ENCODE measurements around the gene KIRREL3.

KIRREL3 gene

GRCh38 chr11:126502982-126503381 is 497.6 kb downstream of the KIRREL3 start:
- H3K36me3 ChIP-seq (replicated peaks in 1 of 2; ENCODE audit: control insufficient read depth in 2 of 2, insufficient read depth in 2 of 2, low read length in 2 of 2): no peaks in the 10 kb centered on the region
- H3K27me3 ChIP-seq (ENCODE audit: control insufficient read depth in 3 of 3, insufficient read depth in 3 of 3, low read depth in 1 of 3, low read length in 3 of 3): peaks cover 0 to 21% (median 0%) of the 10 kb centered on the region in 3 experiments
- H3K79me1 ChIP-seq (ENCODE audit: low read depth, low read length): no peaks in the 10 kb centered on the region
- H3K23ac ChIP-seq (ENCODE audit: low read depth, low read length, poor library complexity): no peak overlapping the region
- no peak overlapping the region for H2AFZ ChIP-seq (ENCODE audit: low read length)
- H4K8ac ChIP-seq (ENCODE audit: low read depth, low read length): no peak overlapping the region
- no peak overlapping the region for H2BK5ac ChIP-seq (ENCODE audit: low read length)
- H3K27ac ChIP-seq (replicated peaks; ENCODE audit: low read length): no peak overlapping the region
- no peak overlapping the region for H3K4me3 ChIP-seq (ENCODE audit: low read length in 2 of 2)
- no peak overlapping the region for H3K4ac ChIP-seq (ENCODE audit: low read length)
- no peak overlapping the region for H2AK5ac ChIP-seq (ENCODE audit: low read depth, low read length)
- no peak overlapping the region for H2BK15ac ChIP-seq (ENCODE audit: low read length)
- no peak overlapping the region for H3K4me2 ChIP-seq (ENCODE audit: insufficient read depth, low read length, poor library complexity, severe bottlenecking)
- WGBS, 2 donors (ENCODE audit: extremely low coverage in 2 of 2, insufficient read length in 2 of 2, insufficient replicate concordance in 1 of 2): no CpG with 5 or more reads among the region's 5 CpGs
- no peak overlapping the region for H3K9ac ChIP-seq (ENCODE audit: low read depth, low read length, poor library complexity)
- no peak overlapping the region for H3K14ac ChIP-seq (ENCODE audit: low read length)
- DNase-seq (ENCODE audit: low spot score): no peak
- H2BK120ac ChIP-seq (ENCODE audit: low read depth, low read length): no peak overlapping the region
- H3K18ac ChIP-seq (ENCODE audit: low read length): no peak overlapping the region
- no peak overlapping the region for H4K91ac ChIP-seq (ENCODE audit: low read depth, low read length, poor library complexity)
- H3K4me1 ChIP-seq (ENCODE audit: control insufficient read depth in 2 of 2, insufficient read depth in 1 of 2, low read depth in 1 of 2, low read length in 2 of 2): peaks cover 0 to 8% of the 10 kb centered on the region in 2 donors
- no peak overlapping the region for H2BK12ac ChIP-seq (ENCODE audit: low read length)
- H3K9me3 ChIP-seq (replicated peaks in 1 of 2; ENCODE audit: control insufficient read depth in 2 of 2, insufficient read depth in 1 of 2, low read depth in 1 of 2, low read length in 2 of 2): no peaks in the 10 kb centered on the region

- peaks cover 0 to 21% (median 0%) of the 10 kb centered on the region in 3 experiments for H3K27me3 ChIP-seq (ENCODE audit: control insufficient read depth in 3 of 3, insufficient read depth in 3 of 3, low read depth in 1 of 3, low read length in 3 of 3)
- no CpG with 5 or more reads among the region's 2 CpGs for WGBS, 2 donors (ENCODE audit: extremely low coverage in 2 of 2, insufficient read length in 2 of 2, insufficient replicate concordance in 1 of 2)
- no peak overlapping the region for H2BK12ac ChIP-seq (ENCODE audit: low read length)
- H3K9ac ChIP-seq (ENCODE audit: low read depth, low read length, poor library complexity): no peak overlapping the region
- no peaks in the 10 kb centered on the region for H3K9me3 ChIP-seq (replicated peaks in 1 of 2; ENCODE audit: control insufficient read depth in 2 of 2, insufficient read depth in 1 of 2, low read depth in 1 of 2, low read length in 2 of 2)
- H3K18ac ChIP-seq (ENCODE audit: low read length): no peak overlapping the region
- no peaks in the 10 kb centered on the region for H3K79me1 ChIP-seq (ENCODE audit: low read depth, low read length)
- no peak overlapping the region for H2BK15ac ChIP-seq (ENCODE audit: low read length)
- no peak overlapping the region for H3K27ac ChIP-seq (replicated peaks; ENCODE audit: low read length)
- no peaks in the 10 kb centered on the region for H3K36me3 ChIP-seq (replicated peaks in 1 of 2; ENCODE audit: control insufficient read depth in 2 of 2, insufficient read depth in 2 of 2, low read length in 2 of 2)
- H4K8ac ChIP-seq (ENCODE audit: low read depth, low read length): no peak overlapping the region
- no peak overlapping the region for H3K23ac ChIP-seq (ENCODE audit: low read depth, low read length, poor library complexity)
- no peak overlapping the region for H3K4me2 ChIP-seq (ENCODE audit: insufficient read depth, low read length, poor library complexity, severe bottlenecking)
- no peak overlapping the region for H2BK120ac ChIP-seq (ENCODE audit: low read depth, low read length)
- no peak overlapping the region for H4K91ac ChIP-seq (ENCODE audit: low read depth, low read length, poor library complexity)
- no peak overlapping the region for H3K14ac ChIP-seq (ENCODE audit: low read length)
- DNase-seq (ENCODE audit: low spot score): no peak
- peak overlapping the region in 1 of 2 donors; percentile 34 for H3K4me3 ChIP-seq (ENCODE audit: low read length in 2 of 2)
- H3K4me1 ChIP-seq (ENCODE audit: control insufficient read depth in 2 of 2, insufficient read depth in 1 of 2, low read depth in 1 of 2, low read length in 2 of 2): peaks cover 0 to 9% of the 10 kb centered on the region in 2 donors
- no peak overlapping the region for H2BK5ac ChIP-seq (ENCODE audit: low read length)
- peak overlapping the region; percentile 8 for H2AK5ac ChIP-seq (ENCODE audit: low read depth, low read length)
- no peak overlapping the region for H3K4ac ChIP-seq (ENCODE audit: low read length)
- no peak overlapping the region for H2AFZ ChIP-seq (ENCODE audit: low read length)
These were observed 498.4 kb downstream of the KIRREL3 start for GRCh38 chr11:126502159-126502558.

GRCh38 chr11:126501641-126502040 is 498.9 kb downstream of the KIRREL3 start:
- no peak overlapping the region for H3K18ac ChIP-seq (ENCODE audit: low read length)
- no peak overlapping the region for H3K4me3 ChIP-seq (ENCODE audit: low read length in 2 of 2)
- H2BK15ac ChIP-seq (ENCODE audit: low read length): no peak overlapping the region
- no peak overlapping the region for H2BK12ac ChIP-seq (ENCODE audit: low read length)
- H3K79me1 ChIP-seq (ENCODE audit: low read depth, low read length): no peaks in the 10 kb centered on the region
- H2BK5ac ChIP-seq (ENCODE audit: low read length): no peak overlapping the region
- H3K14ac ChIP-seq (ENCODE audit: low read length): no peak overlapping the region
- H3K9me3 ChIP-seq (replicated peaks in 1 of 2; ENCODE audit: control insufficient read depth in 2 of 2, insufficient read depth in 1 of 2, low read depth in 1 of 2, low read length in 2 of 2): no peaks in the 10 kb centered on the region
- no peak overlapping the region for H3K27ac ChIP-seq (replicated peaks; ENCODE audit: low read length)
- H3K27me3 ChIP-seq (ENCODE audit: control insufficient read depth in 3 of 3, insufficient read depth in 3 of 3, low read depth in 1 of 3, low read length in 3 of 3): peaks cover 0 to 21% (median 0%) of the 10 kb centered on the region in 3 experiments
- no peak overlapping the region for H3K23ac ChIP-seq (ENCODE audit: low read depth, low read length, poor library complexity)
- no peaks in the 10 kb centered on the region for H3K36me3 ChIP-seq (replicated peaks in 1 of 2; ENCODE audit: control insufficient read depth in 2 of 2, insufficient read depth in 2 of 2, low read length in 2 of 2)
- no peak overlapping the region for H2AFZ ChIP-seq (ENCODE audit: low read length)
- no peak overlapping the region for H2BK120ac ChIP-seq (ENCODE audit: low read depth, low read length)
- no peak overlapping the region for H4K91ac ChIP-seq (ENCODE audit: low read depth, low read length, poor library complexity)
- no CpG with 5 or more reads among the region's 6 CpGs for WGBS, 2 donors (ENCODE audit: extremely low coverage in 2 of 2, insufficient read length in 2 of 2, insufficient replicate concordance in 1 of 2)
- no peak for DNase-seq (ENCODE audit: low spot score)
- H3K4ac ChIP-seq (ENCODE audit: low read length): no peak overlapping the region
- H3K9ac ChIP-seq (ENCODE audit: low read depth, low read length, poor library complexity): no peak overlapping the region
- H3K4me2 ChIP-seq (ENCODE audit: insufficient read depth, low read length, poor library complexity, severe bottlenecking): no peak overlapping the region
- H4K8ac ChIP-seq (ENCODE audit: low read depth, low read length): no peak overlapping the region
- H2AK5ac ChIP-seq (ENCODE audit: low read depth, low read length): peak overlapping the region; percentile 8
- H3K4me1 ChIP-seq (ENCODE audit: control insufficient read depth in 2 of 2, insufficient read depth in 1 of 2, low read depth in 1 of 2, low read length in 2 of 2): peaks cover 0 to 9% of the 10 kb centered on the region in 2 donors

GRCh38 chr11:126500981-126501380 is 499.6 kb downstream of the KIRREL3 start:
- H3K23ac ChIP-seq (ENCODE audit: low read depth, low read length, poor library complexity): no peak overlapping the region
- no peak overlapping the region for H4K91ac ChIP-seq (ENCODE audit: low read depth, low read length, poor library complexity)
- H2BK5ac ChIP-seq (ENCODE audit: low read length): no peak overlapping the region
- peak overlapping the region; percentile 49 for H2AK5ac ChIP-seq (ENCODE audit: low read depth, low read length)
- no peak overlapping the region for H3K27ac ChIP-seq (replicated peaks; ENCODE audit: low read length)
- no peak overlapping the region for H3K9ac ChIP-seq (ENCODE audit: low read depth, low read length, poor library complexity)
- no peak overlapping the region for H4K8ac ChIP-seq (ENCODE audit: low read depth, low read length)
- H3K4ac ChIP-seq (ENCODE audit: low read length): no peak overlapping the region
- H3K4me1 ChIP-seq (ENCODE audit: control insufficient read depth in 2 of 2, insufficient read depth in 1 of 2, low read depth in 1 of 2, low read length in 2 of 2): peaks cover 0 to 9% of the 10 kb centered on the region in 2 donors
- no peak overlapping the region for H2AFZ ChIP-seq (ENCODE audit: low read length)
- H2BK12ac ChIP-seq (ENCODE audit: low read length): peak overlapping the region; percentile 23
- peaks cover 0 to 21% (median 0%) of the 10 kb centered on the region in 3 experiments for H3K27me3 ChIP-seq (ENCODE audit: control insufficient read depth in 3 of 3, insufficient read depth in 3 of 3, low read depth in 1 of 3, low read length in 3 of 3)
- no peaks in the 10 kb centered on the region for H3K79me1 ChIP-seq (ENCODE audit: low read depth, low read length)
- H3K14ac ChIP-seq (ENCODE audit: low read length): no peak overlapping the region
- H3K36me3 ChIP-seq (replicated peaks in 1 of 2; ENCODE audit: control insufficient read depth in 2 of 2, insufficient read depth in 2 of 2, low read length in 2 of 2): no peaks in the 10 kb centered on the region
- peak overlapping the region; percentile 82 for H2BK120ac ChIP-seq (ENCODE audit: low read depth, low read length)
- peak overlapping the region; percentile 56 for H3K18ac ChIP-seq (ENCODE audit: low read length)
- no peak overlapping the region for H3K4me2 ChIP-seq (ENCODE audit: insufficient read depth, low read length, poor library complexity, severe bottlenecking)
- H3K9me3 ChIP-seq (replicated peaks in 1 of 2; ENCODE audit: control insufficient read depth in 2 of 2, insufficient read depth in 1 of 2, low read depth in 1 of 2, low read length in 2 of 2): no peaks in the 10 kb centered on the region
- no peak for DNase-seq (ENCODE audit: low spot score)
- H2BK15ac ChIP-seq (ENCODE audit: low read length): peak overlapping the region; percentile 32
- WGBS, 2 donors (ENCODE audit: extremely low coverage in 2 of 2, insufficient read length in 2 of 2, insufficient replicate concordance in 1 of 2): no CpG with 5 or more reads among the region's 10 CpGs
- H3K4me3 ChIP-seq (ENCODE audit: low read length in 2 of 2): no peak overlapping the region

All from neuronal stem cell (in vitro differentiated cells).